Trophoblast cell (in vitro differentiated cells and primary cell): ENCODE measurements around the gene CAP1.

ENCODE experiments used
- DNase-seq, 2 donors: peaks; one replicate each; pipeline ENCODE4 v3.0.0-alpha.2; 2016
- H2AFZ ChIP-seq: 2 replicates; pipeline ENCODE4 v1.6.1; 2013; ENCODE audit warnings: low read length, moderate library complexity, mild to moderate bottlenecking; ENCODE audit not compliant: insufficient read depth, poor library complexity
- H2AK5ac ChIP-seq: 2 replicates; pipeline ENCODE4 v1.6.1; 2013; ENCODE audit warnings: mild to moderate bottlenecking, low read length
- H2BK120ac ChIP-seq: 2 replicates; pipeline ENCODE4 v1.6.1; 2013; ENCODE audit warnings: low read length, mild to moderate bottlenecking, moderate library complexity; ENCODE audit not compliant: insufficient read depth, poor library complexity
- H2BK12ac ChIP-seq: 2 replicates; pipeline ENCODE4 v1.6.1; 2013; ENCODE audit warnings: mild to moderate bottlenecking, low read length, moderate library complexity
- H2BK5ac ChIP-seq: 2 replicates; pipeline ENCODE4 v1.6.1; 2013; ENCODE audit warnings: low read length, low read depth, moderate library complexity, mild to moderate bottlenecking; ENCODE audit not compliant: poor library complexity
- H3K14ac ChIP-seq: 2 replicates; pipeline ENCODE4 v1.6.1; 2013; ENCODE audit warnings: mild to moderate bottlenecking, low read length
- H3K18ac ChIP-seq: 2 replicates; pipeline ENCODE4 v1.6.1; 2013; ENCODE audit warnings: mild to moderate bottlenecking, low read length
- H3K23ac ChIP-seq: 2 replicates; pipeline ENCODE4 v1.6.1; 2013; ENCODE audit warnings: low read length
- H3K27ac ChIP-seq: 2 replicates; pipeline ENCODE4 v1.5.1; 2013; ENCODE audit warnings: low read depth, mild to moderate bottlenecking, inconsistent platforms, low read length, moderate library complexity
- H3K27me3 ChIP-seq: 2 replicates; pipeline ENCODE4 v1.6.1; 2013; ENCODE audit warnings: inconsistent platforms, mild to moderate bottlenecking, low read length, moderate library complexity; ENCODE audit not compliant: insufficient read depth
- H3K36me3 ChIP-seq, 2 experiments: 1 replicate in 1 of 2; 2 replicates in 1 of 2; pipeline ENCODE4 v1.6.1; 2013; ENCODE audit warnings: low read length in 2 of 2, mild to moderate bottlenecking in 2 of 2, moderate library complexity in 1 of 2; ENCODE audit not compliant: insufficient read depth in 2 of 2, control insufficient read depth in 1 of 2
- H3K4ac ChIP-seq: 2 replicates; pipeline ENCODE4 v1.6.1; 2013; ENCODE audit warnings: low read depth, mild to moderate bottlenecking, low read length, moderate library complexity
- H3K4me1 ChIP-seq, 2 experiments: 1 replicate in 1 of 2; 2 replicates in 1 of 2; pipeline ENCODE4 v1.6.1; 2013; ENCODE audit warnings: low read length in 2 of 2, mild to moderate bottlenecking in 2 of 2, moderate library complexity in 1 of 2; ENCODE audit not compliant: insufficient read depth in 2 of 2, control insufficient read depth in 1 of 2
- H3K4me2 ChIP-seq: 2 replicates; pipeline ENCODE4 v1.6.1; 2013; ENCODE audit warnings: inconsistent platforms, mild to moderate bottlenecking, low read length, moderate library complexity
- H3K4me3 ChIP-seq: 2 replicates; pipeline ENCODE4 v1.5.1; 2013; ENCODE audit warnings: mild to moderate bottlenecking, low read depth, low read length, inconsistent platforms
- H3K79me1 ChIP-seq: one replicate; pipeline ENCODE4 v1.6.1; 2013; ENCODE audit warnings: low read length
- H3K79me2 ChIP-seq: 2 replicates; pipeline ENCODE4 v1.6.1; 2013; ENCODE audit warnings: low read length, mild to moderate bottlenecking; ENCODE audit not compliant: control insufficient read depth, insufficient read depth, poor library complexity
- H3K9ac ChIP-seq: 2 replicates; pipeline ENCODE4 v1.6.1; 2013; ENCODE audit warnings: mild to moderate bottlenecking, low read length
- H3K9me3 ChIP-seq: 2 replicates; pipeline ENCODE4 v1.6.1; 2013; ENCODE audit warnings: low read depth, mild to moderate bottlenecking, control low read depth, inconsistent platforms, low read length; ENCODE audit not compliant: insufficient read depth
- H4K12ac ChIP-seq: 2 replicates; pipeline ENCODE4 v1.6.1; 2013; ENCODE audit warnings: low read depth, mild to moderate bottlenecking, low read length, moderate library complexity
- H4K8ac ChIP-seq: 2 replicates; pipeline ENCODE4 v1.6.1; 2013; ENCODE audit warnings: low read depth, mild to moderate bottlenecking, low read length, moderate library complexity
- H4K91ac ChIP-seq: one replicate; pipeline ENCODE4 v1.6.1; 2013; ENCODE audit warnings: low read depth, mild to moderate bottlenecking, low read length, moderate library complexity
- WGBS: extraction: QIAGEN DNeasy Blood & Tissue Kit; methylation state at CpG from one replicate; pipeline ENCODE4 v1.1.7; 2013; ENCODE audit warnings: missing lambda C conversion rate; ENCODE audit not compliant: insufficient read length, insufficient coverage; ENCODE audit errors: extremely low coverage; 5-methylcytosine and 5-hydroxymethylcytosine counted together

Gene CAP1

DNA sequence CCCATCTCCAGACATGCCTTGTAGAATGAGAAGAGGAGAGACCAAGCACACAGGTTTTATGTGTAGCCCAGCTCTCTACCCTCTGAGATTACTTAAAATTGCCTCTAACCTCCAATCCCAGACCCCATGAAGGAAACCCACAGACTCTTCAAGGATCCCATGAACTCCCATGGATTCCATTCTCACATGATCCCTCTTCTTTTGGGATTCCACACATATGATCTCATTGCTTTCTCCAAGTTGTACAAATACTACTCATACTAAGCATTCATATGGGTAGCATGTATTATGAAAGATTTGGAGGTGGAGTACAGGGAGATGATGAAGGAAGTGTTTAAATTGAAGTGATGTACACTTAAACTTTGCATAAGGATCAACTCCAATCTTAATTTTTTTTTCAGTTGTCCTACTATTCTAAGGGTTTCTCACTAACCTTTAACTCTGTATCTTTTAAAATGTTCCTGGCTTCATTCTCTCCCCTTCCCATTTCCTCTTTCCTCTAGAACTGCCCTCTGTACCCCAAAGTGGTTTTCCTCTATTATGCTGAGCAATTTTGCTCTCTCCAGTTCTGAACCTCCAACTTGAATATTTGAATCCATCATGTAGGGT is 44.0 kb upstream of the CAP1 start:
- Histone ChIP-seq H3K27ac (no peak overlapping the region), H3K4ac (no peak overlapping the region), H2BK12ac (no peak overlapping the region), H3K36me3 (no peaks in the 10 kb centered on the region), H4K8ac (no peak overlapping the region), H3K14ac (no peak overlapping the region), H2BK5ac (no peak overlapping the region), H3K9ac (no peak overlapping the region), H3K79me2 (no peaks in the 10 kb centered on the region), H3K4me2 (no peak overlapping the region), H2BK120ac (no peak overlapping the region), H4K91ac (no peak overlapping the region), H4K12ac (no peak overlapping the region), H3K79me1 (no peaks in the 10 kb centered on the region), H3K18ac (no peak overlapping the region), H3K9me3 (no peaks in the 10 kb centered on the region), H3K27me3 (no peaks in the 10 kb centered on the region), H3K4me3 (no peak overlapping the region), H2AK5ac (no peak overlapping the region), H3K23ac (no peak overlapping the region), H2AFZ (no peak overlapping the region), H3K4me1 (peaks cover 0 to 3% of the 10 kb centered on the region in 2 experiments)
- peak; percentile 43 to 86 for DNase-seq

GRCh38 chr1:40001456-40001855 is 39.1 kb upstream of the CAP1 start:
- Histone ChIP-seq H2BK12ac (no peak overlapping the region), H4K8ac (no peak overlapping the region), H3K9ac (no peak overlapping the region), H4K91ac (no peak overlapping the region), H3K14ac (no peak overlapping the region), H3K23ac (no peak overlapping the region), H3K27me3 (no peaks in the 10 kb centered on the region), H3K9me3 (no peaks in the 10 kb centered on the region), H2AFZ (no peak overlapping the region), H3K79me1 (no peaks in the 10 kb centered on the region), H3K4ac (no peak overlapping the region), H2AK5ac (no peak overlapping the region), H3K27ac (no peak overlapping the region), H3K4me2 (no peak overlapping the region), H3K4me1 (no peaks in the 10 kb centered on the region), H2BK120ac (no peak overlapping the region), H3K4me3 (no peak overlapping the region), H3K18ac (no peak overlapping the region), H3K79me2 (no peaks in the 10 kb centered on the region), H2BK5ac (no peak overlapping the region), H3K36me3 (no peaks in the 10 kb centered on the region), H4K12ac (no peak overlapping the region)
- WGBS = no CpG with 5 or more reads among the region's 2 CpGs
- DNase-seq = no peak

DNA sequence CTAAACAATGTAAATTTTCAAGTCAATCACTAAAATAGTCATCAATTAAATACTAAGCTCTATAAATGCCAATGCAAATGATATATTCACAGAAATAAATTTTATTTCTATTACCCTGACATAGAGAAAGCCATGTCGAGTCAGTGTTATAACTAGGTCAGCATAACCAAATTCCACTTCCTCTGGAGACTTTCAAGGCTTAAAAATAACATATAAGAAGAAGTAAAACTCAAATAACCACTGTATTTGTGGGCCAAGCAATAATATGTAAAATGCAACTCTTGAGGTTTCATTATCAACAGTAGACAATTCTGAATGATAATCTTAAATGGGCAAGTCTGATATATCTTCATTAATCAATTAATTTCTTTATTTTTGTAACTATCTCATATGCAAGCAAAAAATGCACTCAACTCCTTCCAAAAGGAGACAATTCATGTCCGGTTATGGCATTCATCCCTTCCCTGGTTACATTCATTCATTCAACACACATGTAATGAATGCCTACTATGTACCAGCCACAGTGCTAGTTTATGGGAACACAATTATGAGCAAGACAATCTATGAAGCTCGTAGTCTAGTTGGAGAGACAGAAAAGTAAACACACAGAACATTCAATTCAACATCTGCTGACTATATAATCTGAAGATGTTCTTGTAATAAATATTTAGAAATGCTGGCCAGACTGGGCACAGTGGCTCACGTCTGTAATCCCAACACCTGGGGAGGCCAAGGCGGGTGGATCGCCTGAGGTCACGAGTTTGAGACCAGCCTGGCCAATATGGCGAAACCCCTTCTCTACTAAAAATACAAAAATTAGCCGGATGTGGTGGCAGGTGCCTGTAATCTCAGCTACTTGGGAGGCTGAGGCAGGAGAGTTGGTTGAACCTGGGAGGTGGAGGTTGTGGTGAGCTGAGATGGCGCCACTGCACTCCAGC is 37.1 kb upstream of the CAP1 start:
- no CpG with 5 or more reads among the region's 10 CpGs for WGBS
- H3K14ac ChIP-seq = no peak overlapping the region
- H3K9me3 ChIP-seq = no peaks in the 10 kb centered on the region
- no peak overlapping the region for H3K23ac ChIP-seq
- H2BK12ac ChIP-seq = no peak overlapping the region
- no peak overlapping the region for H3K9ac ChIP-seq
- no peak for DNase-seq
- H4K91ac ChIP-seq = no peak overlapping the region
- H2AFZ ChIP-seq = no peak overlapping the region
- no peak overlapping the region for H3K27ac ChIP-seq
- H3K4me1 ChIP-seq = no peaks in the 10 kb centered on the region
- H3K36me3 ChIP-seq = no peaks in the 10 kb centered on the region
- H3K4me2 ChIP-seq = no peak overlapping the region
- H4K8ac ChIP-seq = no peak overlapping the region
- no peaks in the 10 kb centered on the region for H3K79me1 ChIP-seq
- H3K4me3 ChIP-seq = no peak overlapping the region
- no peak overlapping the region for H4K12ac ChIP-seq
- H3K27me3 ChIP-seq = no peaks in the 10 kb centered on the region
- no peak overlapping the region for H3K18ac ChIP-seq
- H3K4ac ChIP-seq = no peak overlapping the region
- H3K79me2 ChIP-seq = no peaks in the 10 kb centered on the region
- no peak overlapping the region for H2BK5ac ChIP-seq
- no peak overlapping the region for H2AK5ac ChIP-seq
- no peak overlapping the region for H2BK120ac ChIP-seq

DNA sequence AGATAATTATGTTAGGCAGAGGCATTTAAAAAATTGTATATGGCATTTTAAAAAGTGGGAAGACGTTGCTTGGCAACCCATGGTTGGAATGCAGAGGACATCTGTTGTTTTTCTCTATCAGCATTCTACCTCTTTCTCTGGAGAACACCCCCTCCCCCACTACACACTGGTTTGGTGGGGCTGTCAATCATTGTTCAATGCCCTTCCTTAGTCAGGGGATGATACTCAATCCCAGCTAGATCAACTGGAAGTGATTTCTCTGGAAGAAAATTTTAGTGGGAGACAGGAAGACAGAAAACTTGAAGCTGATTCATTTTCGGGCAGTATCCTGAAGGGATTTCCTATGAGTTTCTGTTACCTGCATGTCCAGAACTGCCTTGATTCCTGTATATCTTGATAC is 35.7 kb upstream of the CAP1 start:
- Histone ChIP-seq H3K36me3 (no peaks in the 10 kb centered on the region), H4K12ac (no peak overlapping the region), H2BK5ac (no peak overlapping the region), H3K9ac (no peak overlapping the region), H3K27me3 (no peaks in the 10 kb centered on the region), H2BK120ac (no peak overlapping the region), H2AFZ (no peak overlapping the region), H3K18ac (no peak overlapping the region), H2BK12ac (no peak overlapping the region), H4K91ac (no peak overlapping the region), H3K27ac (no peak overlapping the region), H3K79me2 (no peaks in the 10 kb centered on the region), H3K4me1 (no peaks in the 10 kb centered on the region), H3K4ac (no peak overlapping the region), H3K79me1 (no peaks in the 10 kb centered on the region), H3K14ac (no peak overlapping the region), H2AK5ac (no peak overlapping the region), H4K8ac (no peak overlapping the region), H3K4me2 (no peak overlapping the region), H3K23ac (no peak overlapping the region), H3K9me3 (no peaks in the 10 kb centered on the region), H3K4me3 (no peak overlapping the region)
- DNase-seq = peak; percentile 85 to 90
- WGBS = no CpG with 5 or more reads among the region's 2 CpGs
